HepG2 (cell line): ENCODE data around the gene LMF2. TPM values are rescaled to one million over a fixed set of nuclear protein-coding genes. Genes with fewer than 3 reads are reported as not detected.
A peak's percentile ranks its signal among the peaks of the same experiment; 100 is the strongest.

Source experiments
- AHR ChIP-seq: IDR thresholded peaks from 2 replicates; pipeline ENCODE4 v1.6.1; 2018; ENCODE audit warnings: missing genetic modification reagents, missing compliant biosample characterization
- ELK4 ChIP-seq: sonication (generic); formaldehyde crosslinking; IDR thresholded peaks from 2 replicates; pipeline ENCODE4 v1.9.0; 2021; ENCODE audit warnings: missing genetic modification reagents, borderline replicate concordance
- GLMP ChIP-seq: sonication (generic); formaldehyde crosslinking; IDR thresholded peaks from 2 replicates; pipeline ENCODE4 v1.9.0; 2021; ENCODE audit warnings: missing genetic modification reagents, mild to moderate bottlenecking, borderline replicate concordance
- KLF9 ChIP-seq: IDR thresholded peaks from 2 replicates; pipeline ENCODE4 v1.6.1; 2016; ENCODE audit warnings: low read depth
- MEF2D ChIP-seq: sonication (generic); formaldehyde crosslinking; IDR thresholded peaks from 2 replicates; pipeline ENCODE4 v1.5.1; 2020; ENCODE audit warnings: mild to moderate bottlenecking, missing genetic modification reagents
- MEIS2 ChIP-seq: sonication (generic); formaldehyde crosslinking; IDR thresholded peaks from 2 replicates; pipeline ENCODE4 v1.9.0; 2021; ENCODE audit warnings: mild to moderate bottlenecking, missing genetic modification reagents
- NR2F1 ChIP-seq, 2 experiments: fragments of 450-650 bp in 1 of 2; formaldehyde crosslinking in 1 of 2; IDR thresholded peaks; 2 replicates each; pipeline versions ENCODE4 v1.5.0 to v1.6.1; 2016 to 2020; ENCODE audit warnings: mild to moderate bottlenecking in 1 of 2, missing compliant biosample characterization in 1 of 2, missing genetic modification reagents in 1 of 2, moderate library complexity in 1 of 2
- REL ChIP-seq: sonication (generic); formaldehyde crosslinking; conservative IDR thresholded peaks from 2 replicates; pipeline ENCODE4 v1.8.0; 2022; ENCODE audit warnings: mild to moderate bottlenecking, missing genetic modification reagents, moderate library complexity
- RFX3 ChIP-seq: IDR thresholded peaks from 2 replicates; pipeline ENCODE4 v1.6.1; 2016; ENCODE audit warnings: missing biosample characterization, missing genetic modification reagents
- TMF1 ChIP-seq: sonication (generic); formaldehyde crosslinking; IDR thresholded peaks from 2 replicates; pipeline ENCODE4 v1.8.1; 2022; ENCODE audit warnings: low read depth, missing genetic modification reagents
- ZBTB7A ChIP-seq: sonication (generic); formaldehyde crosslinking; IDR thresholded peaks from 2 replicates; pipeline ENCODE4 v1.8.0; 2022; ENCODE audit warnings: mild to moderate bottlenecking, missing genetic modification reagents
- ZNF138 ChIP-seq: sonication (generic); formaldehyde crosslinking; IDR thresholded peaks from 2 replicates; pipeline ENCODE4 v1.5.0; 2020; ENCODE audit warnings: mild to moderate bottlenecking, low read depth, missing genetic modification reagents
- ZNF543 ChIP-seq: sonication (generic); formaldehyde crosslinking; IDR thresholded peaks from 2 replicates; pipeline ENCODE4 v1.4.0; 2020; ENCODE audit warnings: mild to moderate bottlenecking, missing genetic modification reagents
- ZNF570 ChIP-seq: sonication (generic); formaldehyde crosslinking; IDR thresholded peaks from 2 replicates; pipeline ENCODE4 v1.4.0; 2020; ENCODE audit warnings: mild to moderate bottlenecking, missing genetic modification reagents, borderline replicate concordance
- ZNF709 ChIP-seq: sonication (generic); formaldehyde crosslinking; IDR thresholded peaks from 2 replicates; pipeline ENCODE4 v1.5.0; 2020; ENCODE audit warnings: mild to moderate bottlenecking, missing genetic modification reagents
- ZNF83 ChIP-seq: sonication (generic); formaldehyde crosslinking; IDR thresholded peaks from 2 replicates; pipeline ENCODE4 v1.4.0; 2020; ENCODE audit warnings: missing genetic modification reagents, mild to moderate bottlenecking, borderline replicate concordance
- polyA plus RNA-seq, 8 experiments: library from polyadenylated mRNA; depleted of rRNA in 3 of 8; stranded (reverse) in 7 of 8; unstranded in 1 of 8; fragments of >200 nt; fragmentation: Illumina TruSeq in 4 of 8; extraction: Trizol in 4 of 8; gene quantifications; 2 replicates each; pipeline versions ENCODE4 v1.2.1 to v1.2.3, GENCODE V29; 2011 to 2016; ENCODE audit warnings: low read depth in 4 of 8, missing spikeins in 1 of 8, mixed read lengths in 1 of 8; ENCODE audit not compliant: insufficient read depth in 1 of 8
- total RNA-seq, 5 experiments: library from RNA; depleted of rRNA; stranded (reverse); fragments of >200 nt; fragmentation: Illumina TruSeq; extraction: Trizol; gene quantifications; 2 replicates each; pipeline ENCODE4 v1.2.3, GENCODE V29; 2016; ENCODE audit warnings: low read depth in 1 of 5
- TF ChIP-seq, protein P1 (sequence below): sonication (generic); formaldehyde crosslinking; IDR thresholded peaks from 2 replicates; pipeline ENCODE4 v1.4.0; 2020; ENCODE audit warnings: mild to moderate bottlenecking, low read depth, missing genetic modification reagents
- TF ChIP-seq, protein P2 (sequence below): sonication (generic); formaldehyde crosslinking; IDR thresholded peaks from 2 replicates; pipeline ENCODE4 v1.5.0; 2020; ENCODE audit warnings: mild to moderate bottlenecking, missing genetic modification reagents
- TF ChIP-seq, protein P3 (sequence below): sonication (generic); formaldehyde crosslinking; IDR thresholded peaks from 2 replicates; pipeline ENCODE4 v1.5.1; 2020; ENCODE audit warnings: mild to moderate bottlenecking, missing genetic modification reagents, borderline replicate concordance
- TF ChIP-seq, protein P4 (sequence below): IDR thresholded peaks from 2 replicates; pipeline ENCODE4 v1.6.1; 2016; ENCODE audit warnings: control low read depth

Gene LMF2
- total and polyA plus RNA-seq, 2 of the 13 experiments (the other 11 are each of a cell fraction or from before 2014, with no cell fraction given): 23.3 to 30.6 TPM

DNA sequence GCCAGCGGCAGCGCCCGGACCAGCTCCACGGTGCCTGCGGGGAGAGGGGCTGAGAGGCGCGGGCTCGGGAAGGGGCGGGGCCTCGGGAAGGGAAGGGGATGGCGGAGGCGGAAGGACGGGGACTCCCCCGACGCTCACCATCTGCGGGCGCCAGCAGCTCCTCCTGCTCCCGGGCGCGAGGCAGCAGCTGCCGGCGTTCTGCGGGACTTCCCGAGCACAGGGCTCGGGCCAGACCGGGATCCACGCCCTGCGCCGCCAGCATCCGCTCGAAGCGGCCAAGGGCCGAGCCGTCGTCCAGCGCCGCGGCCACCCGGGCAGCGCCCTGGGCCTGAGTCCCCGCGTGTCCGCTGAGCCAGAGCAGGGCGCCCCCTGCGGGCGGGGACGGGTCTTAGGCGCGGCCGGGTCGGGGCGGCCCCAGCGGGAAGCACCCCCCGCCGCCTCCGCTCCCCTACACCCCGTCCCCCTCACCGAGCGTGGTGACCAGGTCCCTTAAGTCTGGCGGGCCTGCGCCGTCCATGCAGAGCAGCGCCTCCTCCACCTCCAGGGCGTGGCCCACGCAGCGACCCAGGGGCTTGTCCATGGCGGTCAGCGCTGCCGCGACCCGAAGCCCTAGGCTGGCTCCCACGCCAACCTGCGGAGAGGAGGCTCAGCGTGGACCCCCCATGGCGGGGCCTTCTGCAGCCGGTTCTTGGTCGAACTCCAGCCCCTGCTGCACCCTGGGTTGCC lies 18.8 kb upstream of the LMF2 start (continued):
- TF ChIP-seq, protein P1, sequence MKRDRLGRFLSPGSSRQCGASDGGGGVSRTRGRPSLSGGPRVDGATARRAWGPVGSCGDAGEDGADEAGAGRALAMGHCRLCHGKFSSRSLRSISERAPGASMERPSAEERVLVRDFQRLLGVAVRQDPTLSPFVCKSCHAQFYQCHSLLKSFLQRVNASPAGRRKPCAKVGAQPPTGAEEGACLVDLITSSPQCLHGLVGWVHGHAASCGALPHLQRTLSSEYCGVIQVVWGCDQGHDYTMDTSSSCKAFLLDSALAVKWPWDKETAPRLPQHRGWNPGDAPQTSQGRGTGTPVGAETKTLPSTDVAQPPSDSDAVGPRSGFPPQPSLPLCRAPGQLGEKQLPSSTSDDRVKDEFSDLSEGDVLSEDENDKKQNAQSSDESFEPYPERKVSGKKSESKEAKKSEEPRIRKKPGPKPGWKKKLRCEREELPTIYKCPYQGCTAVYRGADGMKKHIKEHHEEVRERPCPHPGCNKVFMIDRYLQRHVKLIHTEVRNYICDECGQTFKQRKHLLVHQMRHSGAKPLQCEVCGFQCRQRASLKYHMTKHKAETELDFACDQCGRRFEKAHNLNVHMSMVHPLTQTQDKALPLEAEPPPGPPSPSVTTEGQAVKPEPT (CRISPR knock-in tag): no peak
- TF ChIP-seq TMF1 (CRISPR knock-in tag) (no peak), ZNF83 (no peak), GLMP (CRISPR knock-in tag) (no peak), ZNF570 (CRISPR knock-in tag) (no peak), REL (no peak), AHR (CRISPR knock-in tag) (no peak; the same call in 1 of the 2 replicates), ZNF138 (CRISPR knock-in tag) (0 out of 2 replicates have a peak, but pooled peaks have one; percentile 62), ZNF543 (no peak; the same call in 1 of the 2 replicates), RFX3 (CRISPR knock-in tag) (no peak), ZNF709 (CRISPR knock-in tag) (peak; percentile 29; the same call in 1 of the 2 replicates), NR2F1 (CRISPR knock-in tag; IDR thresholded peaks at IDR 0.05) (no peak), ELK4 (CRISPR knock-in tag) (no peak), KLF9 (CRISPR knock-in tag) (no peak), MEIS2 (no peak), ZBTB7A (CRISPR knock-in tag) (no peak), MEF2D (CRISPR knock-in tag) (no peak)
- TF ChIP-seq, protein P2, sequence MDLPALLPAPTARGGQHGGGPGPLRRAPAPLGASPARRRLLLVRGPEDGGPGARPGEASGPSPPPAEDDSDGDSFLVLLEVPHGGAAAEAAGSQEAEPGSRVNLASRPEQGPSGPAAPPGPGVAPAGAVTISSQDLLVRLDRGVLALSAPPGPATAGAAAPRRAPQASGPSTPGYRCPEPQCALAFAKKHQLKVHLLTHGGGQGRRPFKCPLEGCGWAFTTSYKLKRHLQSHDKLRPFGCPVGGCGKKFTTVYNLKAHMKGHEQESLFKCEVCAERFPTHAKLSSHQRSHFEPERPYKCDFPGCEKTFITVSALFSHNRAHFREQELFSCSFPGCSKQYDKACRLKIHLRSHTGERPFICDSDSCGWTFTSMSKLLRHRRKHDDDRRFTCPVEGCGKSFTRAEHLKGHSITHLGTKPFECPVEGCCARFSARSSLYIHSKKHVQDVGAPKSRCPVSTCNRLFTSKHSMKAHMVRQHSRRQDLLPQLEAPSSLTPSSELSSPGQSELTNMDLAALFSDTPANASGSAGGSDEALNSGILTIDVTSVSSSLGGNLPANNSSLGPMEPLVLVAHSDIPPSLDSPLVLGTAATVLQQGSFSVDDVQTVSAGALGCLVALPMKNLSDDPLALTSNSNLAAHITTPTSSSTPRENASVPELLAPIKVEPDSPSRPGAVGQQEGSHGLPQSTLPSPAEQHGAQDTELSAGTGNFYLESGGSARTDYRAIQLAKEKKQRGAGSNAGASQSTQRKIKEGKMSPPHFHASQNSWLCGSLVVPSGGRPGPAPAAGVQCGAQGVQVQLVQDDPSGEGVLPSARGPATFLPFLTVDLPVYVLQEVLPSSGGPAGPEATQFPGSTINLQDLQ (CRISPR knock-in tag): no peak
- TF ChIP-seq, protein P3, sequence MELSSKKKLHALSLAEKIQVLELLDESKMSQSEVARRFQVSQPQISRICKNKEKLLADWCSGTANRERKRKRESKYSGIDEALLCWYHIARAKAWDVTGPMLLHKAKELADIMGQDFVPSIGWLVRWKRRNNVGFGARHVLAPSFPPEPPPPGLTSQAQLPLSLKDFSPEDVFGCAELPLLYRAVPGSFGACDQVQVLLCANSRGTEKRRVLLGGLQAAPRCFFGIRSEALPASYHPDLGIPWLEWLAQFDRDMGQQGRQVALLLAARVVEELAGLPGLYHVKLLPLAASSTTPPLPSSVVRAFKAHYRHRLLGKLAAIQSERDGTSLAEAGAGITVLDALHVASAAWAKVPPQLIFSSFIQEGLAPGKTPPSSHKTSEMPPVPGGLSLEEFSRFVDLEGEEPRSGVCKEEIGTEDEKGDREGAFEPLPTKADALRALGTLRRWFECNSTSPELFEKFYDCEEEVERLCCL (CRISPR knock-in tag): no peak
- TF ChIP-seq, protein P4, sequence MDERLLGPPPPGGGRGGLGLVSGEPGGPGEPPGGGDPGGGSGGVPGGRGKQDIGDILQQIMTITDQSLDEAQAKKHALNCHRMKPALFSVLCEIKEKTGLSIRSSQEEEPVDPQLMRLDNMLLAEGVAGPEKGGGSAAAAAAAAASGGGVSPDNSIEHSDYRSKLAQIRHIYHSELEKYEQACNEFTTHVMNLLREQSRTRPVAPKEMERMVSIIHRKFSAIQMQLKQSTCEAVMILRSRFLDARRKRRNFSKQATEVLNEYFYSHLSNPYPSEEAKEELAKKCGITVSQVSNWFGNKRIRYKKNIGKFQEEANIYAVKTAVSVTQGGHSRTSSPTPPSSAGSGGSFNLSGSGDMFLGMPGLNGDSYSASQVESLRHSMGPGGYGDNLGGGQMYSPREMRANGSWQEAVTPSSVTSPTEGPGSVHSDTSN (CRISPR knock-in tag): no peak
